ENCODE data around the gene PRDM1.

The PRDM1 gene

GRCh38 chr6:106109029-106109428 lies 22.9 kb downstream of the PRDM1 start:
- no peak overlapping the region for H3K9ac ChIP-seq (ENCODE audit: low read depth, low read length)
- no peaks in the 10 kb centered on the region for H3K27me3 ChIP-seq (ENCODE audit: insufficient read depth, low read length)
- H3K27ac ChIP-seq (ENCODE audit: low read length): no peak overlapping the region
- no peaks in the 10 kb centered on the region for H3K4me1 ChIP-seq (ENCODE audit: insufficient read depth, low read length)
- no peak overlapping the region for H3K4me3 ChIP-seq (ENCODE audit: low read length)
- no peaks in the 10 kb centered on the region for H3K9me3 ChIP-seq (ENCODE audit: insufficient read depth, low read depth, low read length)
- H3K36me3 ChIP-seq (ENCODE audit: insufficient read depth, low read depth, low read length): 0 out of 2 replicates have a peak, but pooled peaks cover 3% of the 10 kb centered on the region

GRCh38 chr6:106110164-106110826 lies 24.2 kb downstream of the PRDM1 start:
- Histone ChIP-seq H3K9ac (ENCODE audit: low read depth, low read length) (no peak overlapping the region), H3K27me3 (ENCODE audit: insufficient read depth, low read length) (no peaks in the 10 kb centered on the region), H3K27ac (ENCODE audit: low read length) (no peak overlapping the region), H3K36me3 (ENCODE audit: insufficient read depth, low read depth, low read length) (no peaks in the 10 kb centered on the region), H3K9me3 (ENCODE audit: insufficient read depth, low read depth, low read length) (no peaks in the 10 kb centered on the region), H3K4me3 (ENCODE audit: low read length) (no peak overlapping the region), H3K4me1 (ENCODE audit: insufficient read depth, low read length) (no peaks in the 10 kb centered on the region)

GRCh38 chr6:106112433-106112832 lies 26.3 kb downstream of the PRDM1 start:
- H3K36me3 ChIP-seq (ENCODE audit: insufficient read depth, low read depth, low read length): no peaks in the 10 kb centered on the region
- H3K27ac ChIP-seq (ENCODE audit: low read length): no peak overlapping the region
- H3K9ac ChIP-seq (ENCODE audit: low read depth, low read length): no peak overlapping the region
- no peaks in the 10 kb centered on the region for H3K27me3 ChIP-seq (ENCODE audit: insufficient read depth, low read length)
- H3K9me3 ChIP-seq (ENCODE audit: insufficient read depth, low read depth, low read length): no peaks in the 10 kb centered on the region
- no peaks in the 10 kb centered on the region for H3K4me1 ChIP-seq (ENCODE audit: insufficient read depth, low read length)
- H3K4me3 ChIP-seq (ENCODE audit: low read length): no peak overlapping the region

- Histone ChIP-seq H3K9ac (ENCODE audit: low read depth, low read length) (no peak overlapping the region), H3K9me3 (ENCODE audit: insufficient read depth, low read depth, low read length) (no peaks in the 10 kb centered on the region), H3K27ac (ENCODE audit: low read length) (no peak overlapping the region), H3K36me3 (ENCODE audit: insufficient read depth, low read depth, low read length) (no peaks in the 10 kb centered on the region), H3K27me3 (ENCODE audit: insufficient read depth, low read length) (no peaks in the 10 kb centered on the region), H3K4me1 (ENCODE audit: insufficient read depth, low read length) (no peaks in the 10 kb centered on the region), H3K4me3 (ENCODE audit: low read length) (no peak overlapping the region)
Measured at GRCh38 chr6:106113256-106113959, 27.3 kb downstream of the PRDM1 start.

- Histone ChIP-seq H3K4me1 (ENCODE audit: insufficient read depth, low read length) (no peaks in the 10 kb centered on the region; the same call in 1 of the 2 replicates), H3K9me3 (ENCODE audit: insufficient read depth, low read depth, low read length) (no peaks in the 10 kb centered on the region), H3K27me3 (ENCODE audit: insufficient read depth, low read length) (no peaks in the 10 kb centered on the region), H3K27ac (ENCODE audit: low read length) (no peak overlapping the region), H3K9ac (ENCODE audit: low read depth, low read length) (no peak overlapping the region), H3K4me3 (ENCODE audit: low read length) (no peak overlapping the region), H3K36me3 (ENCODE audit: insufficient read depth, low read depth, low read length) (no peaks in the 10 kb centered on the region)
Measured at GRCh38 chr6:106114492-106114891, 28.4 kb downstream of the PRDM1 start.

- Histone ChIP-seq H3K36me3 (ENCODE audit: insufficient read depth, low read depth, low read length) (no peaks in the 10 kb centered on the region), H3K4me3 (ENCODE audit: low read length) (no peak overlapping the region), H3K27ac (ENCODE audit: low read length) (no peak overlapping the region), H3K9ac (ENCODE audit: low read depth, low read length) (no peak overlapping the region), H3K27me3 (ENCODE audit: insufficient read depth, low read length) (no peaks in the 10 kb centered on the region), H3K4me1 (ENCODE audit: insufficient read depth, low read length) (no peaks in the 10 kb centered on the region; the same call in 1 of the 2 replicates), H3K9me3 (ENCODE audit: insufficient read depth, low read depth, low read length) (no peaks in the 10 kb centered on the region)
Measured at GRCh38 chr6:106115286-106115685, 29.1 kb downstream of the PRDM1 start.

- Histone ChIP-seq H3K9ac (ENCODE audit: low read depth, low read length) (no peak overlapping the region), H3K4me1 (ENCODE audit: insufficient read depth, low read length) (no peaks in the 10 kb centered on the region; the same call in 1 of the 2 replicates), H3K4me3 (ENCODE audit: low read length) (no peak overlapping the region), H3K27ac (ENCODE audit: low read length) (no peak overlapping the region), H3K9me3 (ENCODE audit: insufficient read depth, low read depth, low read length) (no peaks in the 10 kb centered on the region), H3K36me3 (ENCODE audit: insufficient read depth, low read depth, low read length) (no peaks in the 10 kb centered on the region), H3K27me3 (ENCODE audit: insufficient read depth, low read length) (no peaks in the 10 kb centered on the region)
Measured at GRCh38 chr6:106116125-106116832, 30.1 kb downstream of the PRDM1 start.

- Histone ChIP-seq H3K36me3 (ENCODE audit: insufficient read depth, low read depth, low read length) (no peaks in the 10 kb centered on the region), H3K4me3 (ENCODE audit: low read length) (no peak overlapping the region), H3K27ac (ENCODE audit: low read length) (no peak overlapping the region), H3K9me3 (ENCODE audit: insufficient read depth, low read depth, low read length) (no peaks in the 10 kb centered on the region), H3K27me3 (ENCODE audit: insufficient read depth, low read length) (no peaks in the 10 kb centered on the region), H3K4me1 (ENCODE audit: insufficient read depth, low read length) (no peaks in the 10 kb centered on the region; the same call in 1 of the 2 replicates), H3K9ac (ENCODE audit: low read depth, low read length) (no peak overlapping the region)
Measured at GRCh38 chr6:106117579-106117978, 31.4 kb downstream of the PRDM1 start.

GRCh38 chr6:106118835-106119431 lies 32.8 kb downstream of the PRDM1 start:
- no peaks in the 10 kb centered on the region for H3K9me3 ChIP-seq (ENCODE audit: insufficient read depth, low read depth, low read length)
- H3K4me3 ChIP-seq (ENCODE audit: low read length): no peak overlapping the region
- H3K27me3 ChIP-seq (ENCODE audit: insufficient read depth, low read length): no peaks in the 10 kb centered on the region
- no peak overlapping the region for H3K27ac ChIP-seq (ENCODE audit: low read length)
- no peak overlapping the region for H3K9ac ChIP-seq (ENCODE audit: low read depth, low read length)
- H3K36me3 ChIP-seq (ENCODE audit: insufficient read depth, low read depth, low read length): no peaks in the 10 kb centered on the region
- H3K4me1 ChIP-seq (ENCODE audit: insufficient read depth, low read length): no peaks in the 10 kb centered on the region; the same call in 1 of the 2 replicates

GRCh38 chr6:106119546-106119945 lies 33.4 kb downstream of the PRDM1 start:
- Histone ChIP-seq H3K9ac (ENCODE audit: low read depth, low read length) (no peak overlapping the region), H3K27ac (ENCODE audit: low read length) (no peak overlapping the region), H3K9me3 (ENCODE audit: insufficient read depth, low read depth, low read length) (no peaks in the 10 kb centered on the region), H3K4me1 (ENCODE audit: insufficient read depth, low read length) (no peaks in the 10 kb centered on the region; the same call in 1 of the 2 replicates), H3K4me3 (ENCODE audit: low read length) (no peak overlapping the region), H3K36me3 (ENCODE audit: insufficient read depth, low read depth, low read length) (no peaks in the 10 kb centered on the region), H3K27me3 (ENCODE audit: insufficient read depth, low read length) (no peaks in the 10 kb centered on the region)

- Histone ChIP-seq H3K9me3 (ENCODE audit: insufficient read depth, low read depth, low read length) (no peaks in the 10 kb centered on the region), H3K27ac (ENCODE audit: low read length) (no peak overlapping the region), H3K4me3 (ENCODE audit: low read length) (no peak overlapping the region), H3K9ac (ENCODE audit: low read depth, low read length) (no peak overlapping the region), H3K4me1 (ENCODE audit: insufficient read depth, low read length) (no peaks in the 10 kb centered on the region; the same call in 1 of the 2 replicates), H3K27me3 (ENCODE audit: insufficient read depth, low read length) (no peaks in the 10 kb centered on the region), H3K36me3 (ENCODE audit: insufficient read depth, low read depth, low read length) (no peaks in the 10 kb centered on the region)
Measured at GRCh38 chr6:106120006-106120405, 33.9 kb downstream of the PRDM1 start.

All from iPS-20b (cell line).